ENCODE measurements around the gene PXDN.

DNA sequence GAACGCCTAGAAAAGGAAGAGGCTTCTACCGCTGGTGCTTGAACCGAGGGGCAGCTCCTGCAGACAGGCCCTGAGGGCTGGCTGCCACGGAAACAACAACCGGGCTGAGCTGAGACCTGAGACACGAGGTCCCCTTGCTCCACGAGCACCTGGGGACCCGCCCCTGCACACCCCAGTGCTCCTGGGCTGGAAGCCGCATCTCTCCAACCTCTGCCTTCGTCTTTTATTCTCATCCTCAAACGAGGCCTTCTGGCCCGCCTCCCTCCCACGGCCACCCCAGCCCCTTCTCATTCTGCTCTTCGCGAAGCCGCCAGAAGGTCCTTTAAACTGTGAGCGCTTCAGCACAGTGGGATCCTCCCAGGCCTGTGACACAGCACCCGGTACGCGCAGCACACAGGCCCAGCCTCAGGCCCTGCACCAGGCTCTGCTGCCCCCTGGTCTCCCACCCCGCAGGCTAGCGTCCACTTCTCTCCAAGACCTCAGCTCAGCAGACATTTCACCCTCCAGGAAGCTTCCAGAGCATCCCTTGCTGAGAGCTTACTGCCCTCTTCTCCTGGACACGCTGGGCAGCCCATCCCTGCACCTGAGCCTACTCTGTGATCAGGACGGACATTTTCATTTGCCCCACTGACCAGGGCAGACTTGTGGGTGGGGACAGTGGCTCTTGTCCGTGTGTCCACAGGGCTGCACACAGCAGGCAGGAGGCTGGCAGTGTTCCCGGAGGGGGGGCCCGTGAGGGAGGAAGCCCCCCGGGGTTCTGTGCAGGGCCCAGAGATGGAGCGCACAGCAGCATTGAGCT lies 149.7 kb downstream of the PXDN start:
- TF ChIP-seq, protein P1, sequence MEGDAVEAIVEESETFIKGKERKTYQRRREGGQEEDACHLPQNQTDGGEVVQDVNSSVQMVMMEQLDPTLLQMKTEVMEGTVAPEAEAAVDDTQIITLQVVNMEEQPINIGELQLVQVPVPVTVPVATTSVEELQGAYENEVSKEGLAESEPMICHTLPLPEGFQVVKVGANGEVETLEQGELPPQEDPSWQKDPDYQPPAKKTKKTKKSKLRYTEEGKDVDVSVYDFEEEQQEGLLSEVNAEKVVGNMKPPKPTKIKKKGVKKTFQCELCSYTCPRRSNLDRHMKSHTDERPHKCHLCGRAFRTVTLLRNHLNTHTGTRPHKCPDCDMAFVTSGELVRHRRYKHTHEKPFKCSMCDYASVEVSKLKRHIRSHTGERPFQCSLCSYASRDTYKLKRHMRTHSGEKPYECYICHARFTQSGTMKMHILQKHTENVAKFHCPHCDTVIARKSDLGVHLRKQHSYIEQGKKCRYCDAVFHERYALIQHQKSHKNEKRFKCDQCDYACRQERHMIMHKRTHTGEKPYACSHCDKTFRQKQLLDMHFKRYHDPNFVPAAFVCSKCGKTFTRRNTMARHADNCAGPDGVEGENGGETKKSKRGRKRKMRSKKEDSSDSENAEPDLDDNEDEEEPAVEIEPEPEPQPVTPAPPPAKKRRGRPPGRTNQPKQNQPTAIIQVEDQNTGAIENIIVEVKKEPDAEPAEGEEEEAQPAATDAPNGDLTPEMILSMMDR (IDR thresholded peaks at IDR 0.05; ENCODE audit: borderline replicate concordance, extremely low read depth, low read length, poor library complexity, severe bottlenecking) = no peak
- no peak for TF ChIP-seq EZH2 (IDR thresholded peaks at IDR 0.05; ENCODE audit: borderline replicate concordance, low read depth, low read length, severe bottlenecking)
